ENCODE measurements around the gene CHTF18. TPM values are rescaled to one million over a fixed set of nuclear protein-coding genes. Genes with fewer than 3 reads are reported as not detected.

CHTF18 gene
- total and polyA plus RNA-seq, 2 experiments from 2014 or later, result 9.7 to 18.1 TPM

- peaks cover 7% of the 10 kb centered on the region for H3K4me1 ChIP-seq (ENCODE audit: insufficient read depth)
- peak overlapping the region; percentile 98 for H3K4me2 ChIP-seq
- peaks cover 19% of the 10 kb centered on the region for H3K79me2 ChIP-seq
- H3K27me3 ChIP-seq, result no peaks in the 10 kb centered on the region
- no peak overlapping the region for H2AFZ ChIP-seq
- peak overlapping the region; percentile 98 for H3K4me3 ChIP-seq
- peak; percentile 50 for DNase-seq (ENCODE audit: low spot score)
- no peaks in the 10 kb centered on the region for H3K36me3 ChIP-seq (replicated peaks; ENCODE audit: insufficient read depth, low read depth)
- H3K27ac ChIP-seq, result peak overlapping the region; percentile 65
- H3K9me3 ChIP-seq (ENCODE audit: low read depth), result no peaks in the 10 kb centered on the region
- WGBS (ENCODE audit: low lambda C conversion rate, missing lambda C conversion rate), result 50% methylated on average over 45 of the region's 47 CpGs
- peaks cover 5% of the 10 kb centered on the region for H4K20me1 ChIP-seq (ENCODE audit: insufficient read depth, poor library complexity, severe bottlenecking)
- no peak for TF ChIP-seq CTCF (IDR thresholded peaks at IDR 0.05; ENCODE audit: poor library complexity)
- no peak for TF ChIP-seq EZH2phosphoT487 (IDR thresholded peaks at IDR 0.05; ENCODE audit: low read depth, severe bottlenecking, unreplicated experiment)
- TF ChIP-seq EZH2 (IDR thresholded peaks at IDR 0.05; ENCODE audit: borderline replicate concordance), result no peak
- no peaks in the 10 kb centered on the region for H3K9me2 ChIP-seq (replicated peaks; ENCODE audit: insufficient read depth)
Measured at GRCh38 chr16:787321-787966, 976 bp upstream of the CHTF18 start.

- DNase-seq (ENCODE audit: low spot score), result no peak
- Histone ChIP-seq H3K9me2 (replicated peaks; ENCODE audit: insufficient read depth) (no peaks in the 10 kb centered on the region), H3K4me2 (peak within 1 kb of the TSS; percentile 98), H3K27me3 (no peaks in the 10 kb centered on the region), H3K79me2 (peaks cover 19% of the 10 kb centered on the region), H4K20me1 (ENCODE audit: insufficient read depth, poor library complexity, severe bottlenecking) (peaks cover 5% of the 10 kb centered on the region), H3K27ac (peak within 1 kb of the TSS; percentile 65), H3K9me3 (ENCODE audit: low read depth) (no peaks in the 10 kb centered on the region), H2AFZ (peak within 1 kb of the TSS; percentile 55), H3K4me3 (peak within 1 kb of the TSS; percentile 98), H3K36me3 (replicated peaks; ENCODE audit: insufficient read depth, low read depth) (no peaks in the 10 kb centered on the region), H3K4me1 (ENCODE audit: insufficient read depth) (peaks cover 7% of the 10 kb centered on the region)
- WGBS (ENCODE audit: low lambda C conversion rate, missing lambda C conversion rate), result 0% methylated on average over 7 of the region's 45 CpGs
- TF ChIP-seq EZH2phosphoT487 (IDR thresholded peaks at IDR 0.05; ENCODE audit: low read depth, severe bottlenecking, unreplicated experiment) (no peak), EZH2 (IDR thresholded peaks at IDR 0.05; ENCODE audit: borderline replicate concordance) (no peak), CTCF (IDR thresholded peaks at IDR 0.05; ENCODE audit: poor library complexity) (no peak)
Measured at GRCh38 chr16:787978-788398, 432 bp upstream of the CHTF18 start, which contains the start of gene RPUSD1. TSS of gene RPUSD1 (minus strand) at chr16:788381. CDS start at chr16:787737, 644 bp downstream.

GRCh38 chr16:789191-789850 is 901 bp downstream of the CHTF18 start:
- H3K27me3 ChIP-seq, result no peaks in the 10 kb centered on the region
- no peak for TF ChIP-seq EZH2 (IDR thresholded peaks at IDR 0.05; ENCODE audit: borderline replicate concordance)
- TF ChIP-seq CTCF (IDR thresholded peaks at IDR 0.05; ENCODE audit: poor library complexity), result no peak
- no peak for TF ChIP-seq EZH2phosphoT487 (IDR thresholded peaks at IDR 0.05; ENCODE audit: low read depth, severe bottlenecking, unreplicated experiment)
- WGBS (ENCODE audit: low lambda C conversion rate, missing lambda C conversion rate), result 79% methylated on average over 30 of the region's 33 CpGs
- H3K79me2 ChIP-seq, result peaks cover 19% of the 10 kb centered on the region
- peaks cover 7% of the 10 kb centered on the region for H3K4me1 ChIP-seq (ENCODE audit: insufficient read depth)
- no peaks in the 10 kb centered on the region for H3K36me3 ChIP-seq (replicated peaks; ENCODE audit: insufficient read depth, low read depth)
- H4K20me1 ChIP-seq (ENCODE audit: insufficient read depth, poor library complexity, severe bottlenecking), result peaks cover 5% of the 10 kb centered on the region
- no peak overlapping the region for H3K27ac ChIP-seq
- no peaks in the 10 kb centered on the region for H3K9me3 ChIP-seq (ENCODE audit: low read depth)
- no peaks in the 10 kb centered on the region for H3K9me2 ChIP-seq (replicated peaks; ENCODE audit: insufficient read depth)
- DNase-seq (ENCODE audit: low spot score), result no peak
- no peak overlapping the region for H2AFZ ChIP-seq
- H3K4me3 ChIP-seq, result peak overlapping the region; percentile 59
- H3K4me2 ChIP-seq, result peak overlapping the region; percentile 91
